Measurements from ENCODE around the gene EMID1. TPM values are rescaled to one million over a fixed set of nuclear protein-coding genes. Genes with fewer than 3 reads are reported as not detected.
A peak's percentile ranks its signal among the peaks of the same experiment; 100 is the strongest.

EMID1 gene
- total RNA-seq, 1 donor from 2014 or later, result 25.5 TPM

- Mint-ChIP-seq H3K36me3 (ENCODE audit: low read depth, unreplicated experiment) (no peaks in the 10 kb centered on the region), H3K4me3 (ENCODE audit: unreplicated experiment) (no peak overlapping the region), H3K9me3 (ENCODE audit: unreplicated experiment) (no peaks in the 10 kb centered on the region), H3K4me1 (ENCODE audit: unreplicated experiment) (peaks cover 10% of the 10 kb centered on the region), H3K27ac (ENCODE audit: unreplicated experiment) (no peak overlapping the region), H3K27me3 (ENCODE audit: unreplicated experiment) (peaks cover 17% of the 10 kb centered on the region)
- no peak for DNase-seq (ENCODE audit: low spot score)
- no peak for TF ChIP-seq CTCF (IDR thresholded peaks at IDR 0.05; ENCODE audit: unreplicated experiment)
These were observed 7.8 kb downstream of the EMID1 start for GRCh38 chr22:29213493-29213892.

GRCh38 chr22:29214232-29214631 is 8.5 kb downstream of the EMID1 start:
- Mint-ChIP-seq H3K4me1 (ENCODE audit: unreplicated experiment) (peaks cover 10% of the 10 kb centered on the region), H3K27ac (ENCODE audit: unreplicated experiment) (no peak overlapping the region), H3K36me3 (ENCODE audit: low read depth, unreplicated experiment) (no peaks in the 10 kb centered on the region), H3K9me3 (ENCODE audit: unreplicated experiment) (no peaks in the 10 kb centered on the region), H3K4me3 (ENCODE audit: unreplicated experiment) (no peak overlapping the region), H3K27me3 (ENCODE audit: unreplicated experiment) (peaks cover 17% of the 10 kb centered on the region)
- no peak for TF ChIP-seq CTCF (IDR thresholded peaks at IDR 0.05; ENCODE audit: unreplicated experiment)
- no peak for DNase-seq (ENCODE audit: low spot score)

- H3K36me3 Mint-ChIP-seq (ENCODE audit: low read depth, unreplicated experiment), result no peaks in the 10 kb centered on the region
- H3K27me3 Mint-ChIP-seq (ENCODE audit: unreplicated experiment), result peaks cover 17% of the 10 kb centered on the region
- DNase-seq (ENCODE audit: low spot score), result no peak
- peaks cover 10% of the 10 kb centered on the region for H3K4me1 Mint-ChIP-seq (ENCODE audit: unreplicated experiment)
- no peaks in the 10 kb centered on the region for H3K9me3 Mint-ChIP-seq (ENCODE audit: unreplicated experiment)
- no peak for TF ChIP-seq CTCF (IDR thresholded peaks at IDR 0.05; ENCODE audit: unreplicated experiment)
- no peak overlapping the region for H3K27ac Mint-ChIP-seq (ENCODE audit: unreplicated experiment)
- H3K4me3 Mint-ChIP-seq (ENCODE audit: unreplicated experiment), result no peak overlapping the region
These were observed 9.5 kb downstream of the EMID1 start for GRCh38 chr22:29215012-29215860.

GRCh38 chr22:29216011-29216872 is 10.5 kb downstream of the EMID1 start:
- Mint-ChIP-seq H3K4me1 (ENCODE audit: unreplicated experiment) (peaks cover 6% of the 10 kb centered on the region), H3K9me3 (ENCODE audit: unreplicated experiment) (no peaks in the 10 kb centered on the region), H3K4me3 (ENCODE audit: unreplicated experiment) (peak overlapping the region; percentile 73), H3K27me3 (ENCODE audit: unreplicated experiment) (peaks cover 12% of the 10 kb centered on the region), H3K27ac (ENCODE audit: unreplicated experiment) (no peak overlapping the region), H3K36me3 (ENCODE audit: low read depth, unreplicated experiment) (no peaks in the 10 kb centered on the region)
- DNase-seq (ENCODE audit: low spot score), result no peak
- TF ChIP-seq CTCF (IDR thresholded peaks at IDR 0.05; ENCODE audit: unreplicated experiment), result no peak

Measured in endothelial cell (in vitro differentiated cells).